ENCODE data around the gene TMEM132D.
"Not testable (repeated sequence)": the region's sequence is repeated elsewhere in the genome, so short reads cannot be mapped to it uniquely, and the experiment has no call there.

TMEM132D gene

DNA sequence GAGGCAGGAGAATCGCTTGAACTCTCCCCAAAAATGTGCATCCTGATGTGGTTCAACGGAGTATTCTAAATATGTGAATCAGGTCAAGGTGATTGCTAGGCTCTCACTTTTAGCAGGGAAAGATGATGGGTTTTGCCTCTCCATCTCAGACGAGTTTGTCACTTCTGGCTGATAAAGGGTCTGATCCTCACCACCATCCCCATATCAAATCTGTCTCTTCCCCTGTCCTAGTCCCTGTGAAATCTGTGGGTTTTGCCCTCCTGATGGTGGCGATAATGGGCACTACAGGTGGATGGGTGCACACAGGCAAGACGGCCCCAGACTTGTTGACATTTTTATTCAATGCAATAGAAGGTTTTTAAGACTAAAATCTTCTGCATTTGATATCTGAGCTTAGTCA is 665.9 kb downstream of the TMEM132D start:
- DNase-seq (ENCODE audit: low read depth): no peak

- DNase-seq (ENCODE audit: low read depth): no peak
These were observed 669.6 kb downstream of the TMEM132D start for GRCh38 chr12:129234209-129234608.

- no peak for DNase-seq (ENCODE audit: low read depth)
These were observed 672.3 kb downstream of the TMEM132D start for GRCh38 chr12:129231491-129231890.

DNA sequence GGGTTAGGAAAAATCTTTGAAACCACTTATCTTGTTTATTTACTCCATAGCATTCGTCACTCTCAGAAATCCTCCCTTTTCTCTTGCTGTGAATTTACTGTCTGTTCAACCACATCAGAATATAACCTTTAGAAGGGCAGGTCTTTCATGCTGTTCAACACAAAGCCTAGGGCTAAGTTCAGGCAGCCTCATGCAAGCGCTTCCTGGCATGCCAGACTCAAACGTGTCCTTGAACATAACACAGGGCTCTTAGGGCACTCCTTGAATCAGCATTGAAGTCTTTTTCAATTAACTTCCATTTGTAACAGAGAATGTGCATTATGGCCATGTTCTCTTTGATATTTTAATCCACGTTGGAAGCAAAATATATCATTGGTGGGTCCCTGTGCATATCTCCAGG is 672.8 kb downstream of the TMEM132D start:
- DNase-seq (ENCODE audit: low read depth): no peak

DNA sequence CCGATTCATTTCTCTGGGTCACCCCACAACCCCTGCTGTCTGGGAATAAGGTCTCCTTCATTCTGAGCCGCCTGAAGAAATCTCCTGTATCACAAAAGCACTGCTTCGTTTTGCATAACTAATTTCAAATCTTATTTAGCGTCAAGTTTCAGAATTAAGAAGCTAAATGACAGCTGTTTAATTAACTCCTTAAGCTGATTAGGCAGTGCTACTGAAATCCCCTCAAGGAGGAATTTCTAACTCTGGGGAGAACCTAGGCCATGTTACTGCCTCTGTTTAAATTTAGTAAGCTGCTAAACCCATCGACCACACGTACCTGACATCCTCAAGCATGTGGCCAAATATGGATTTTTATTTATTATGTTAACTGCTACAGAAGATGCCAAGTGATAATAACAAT is 677.0 kb downstream of the TMEM132D start:
- DNase-seq (ENCODE audit: low read depth): no peak

- no peak for DNase-seq (ENCODE audit: low read depth)
These were observed 677.8 kb downstream of the TMEM132D start for GRCh38 chr12:129226005-129226404.

DNA sequence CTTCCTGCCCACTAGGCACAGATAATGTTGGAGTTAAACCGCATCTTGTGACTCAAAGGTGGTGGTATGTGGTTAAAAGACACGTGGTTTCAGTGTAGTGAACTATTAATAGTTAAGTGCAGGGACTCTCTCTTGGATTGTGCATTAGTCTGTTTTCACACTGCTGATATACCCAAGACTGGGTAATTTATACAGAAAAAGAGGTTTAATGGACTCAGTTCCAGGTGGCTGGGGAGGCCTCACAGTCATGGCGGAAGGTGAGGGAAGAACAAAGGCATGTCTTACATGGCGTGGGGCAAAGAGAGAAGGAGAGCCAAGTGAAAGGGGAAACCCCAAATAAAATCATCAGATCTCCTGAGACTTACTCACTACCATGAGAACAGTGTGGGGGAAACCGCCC is 688.3 kb downstream of the TMEM132D start:
- DNase-seq (ENCODE audit: low read depth): no peak

GRCh38 chr12:129213551-129213950 is 690.3 kb downstream of the TMEM132D start:
- DNase-seq (ENCODE audit: low read depth): no peak

DNA sequence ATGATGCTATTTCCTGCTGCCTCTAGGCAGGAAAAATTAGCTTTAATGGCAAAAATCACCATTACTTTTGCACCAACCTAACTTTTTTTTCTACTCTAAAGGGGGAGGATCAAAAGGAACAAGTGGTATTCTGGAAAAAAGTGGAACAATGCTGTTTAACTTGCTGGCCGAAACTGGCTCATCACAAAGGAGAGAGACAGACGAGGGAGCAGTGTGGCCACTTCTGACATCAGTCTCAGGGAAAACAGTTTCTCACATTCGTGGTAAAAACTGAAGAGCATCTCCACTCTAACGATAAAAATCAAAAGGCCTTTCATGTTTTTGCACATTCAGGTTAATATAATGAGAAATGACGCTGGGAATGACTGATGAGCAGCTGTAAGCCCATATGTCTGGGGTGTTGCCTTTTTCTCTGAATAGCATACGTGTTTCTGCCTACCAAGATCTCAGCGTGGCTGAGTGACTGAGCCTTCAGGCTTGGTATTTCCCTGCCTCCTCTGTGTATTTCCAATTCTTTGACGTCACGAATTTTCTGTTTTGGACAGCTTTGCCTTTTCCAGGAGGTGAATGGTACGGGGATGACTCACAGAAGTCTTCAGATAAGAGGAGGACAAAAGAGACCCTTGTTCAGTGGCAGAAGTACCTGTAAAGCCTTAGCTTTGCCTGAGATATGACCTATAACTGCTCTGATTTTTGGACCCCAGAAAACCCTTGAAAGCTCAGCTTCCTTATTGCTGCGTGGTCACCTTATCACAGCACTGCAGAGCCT is 691.8 kb downstream of the TMEM132D start:
- DNase-seq (ENCODE audit: low read depth): no peak

- no peak for DNase-seq (ENCODE audit: low read depth)
These were observed 695.3 kb downstream of the TMEM132D start for GRCh38 chr12:129208566-129208965.

GRCh38 chr12:129207084-129207483 is 696.7 kb downstream of the TMEM132D start:
- DNase-seq (ENCODE audit: low read depth): no peak

- no peak for DNase-seq (ENCODE audit: low read depth)
These were observed 700.4 kb downstream of the TMEM132D start for GRCh38 chr12:129203456-129203855.

DNA sequence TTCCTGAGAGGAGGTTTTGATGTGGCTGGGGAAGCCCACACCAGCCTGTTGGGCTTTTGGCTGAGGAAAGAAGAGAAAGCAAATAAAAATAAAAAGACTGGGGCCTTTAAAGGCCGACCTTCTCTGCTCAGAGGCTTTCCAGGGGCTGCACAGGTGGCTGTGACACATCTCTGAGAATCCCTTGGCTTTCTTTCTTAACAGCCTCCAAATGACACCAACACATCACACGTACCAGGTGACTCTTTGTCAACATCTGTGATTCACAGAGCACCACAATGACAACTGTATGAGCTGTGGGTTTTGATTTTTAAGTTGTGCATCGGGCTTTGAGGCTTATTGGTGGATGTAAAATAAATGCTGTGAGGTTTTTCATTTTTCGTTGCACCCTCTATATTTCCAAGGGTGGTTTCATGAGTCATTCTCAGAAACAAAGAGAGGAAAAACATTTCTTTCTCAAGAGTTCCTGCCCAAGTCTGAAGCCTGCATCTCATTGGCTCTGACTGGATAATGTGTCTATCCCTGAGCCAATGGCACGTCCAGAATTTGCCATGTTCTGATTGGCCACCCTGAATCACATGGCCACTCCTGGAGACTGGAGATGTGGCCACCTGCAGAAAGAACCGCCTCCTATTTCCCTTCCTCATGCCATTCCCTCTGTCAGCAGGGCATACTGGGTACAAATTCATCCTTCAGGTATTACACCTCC is 701.6 kb downstream of the TMEM132D start:
- DNase-seq (ENCODE audit: low read depth): no peak

DNA sequence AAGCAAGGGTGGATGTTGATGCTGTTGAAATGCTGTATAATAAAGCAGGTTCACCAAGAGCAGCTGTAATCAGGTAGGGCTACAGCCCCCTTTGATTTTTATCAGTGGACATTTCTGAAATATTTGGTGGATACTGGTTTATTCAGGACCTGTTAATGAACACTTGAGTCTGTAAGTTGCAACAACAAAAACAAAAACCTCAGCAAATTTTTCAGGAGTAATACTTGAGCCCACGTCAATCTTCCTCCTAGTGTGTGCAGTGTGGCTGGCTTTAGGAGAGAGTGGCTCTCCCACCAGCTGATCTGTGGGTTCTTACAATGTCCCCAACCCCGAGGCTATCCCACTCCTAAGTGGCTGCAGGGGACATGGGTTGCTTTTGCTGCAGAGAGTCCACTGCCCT is 702.8 kb downstream of the TMEM132D start:
- no peak for DNase-seq (ENCODE audit: low read depth)

GRCh38 chr12:129200576-129200975 is 703.2 kb downstream of the TMEM132D start:
- DNase-seq (ENCODE audit: low read depth): no peak

DNA sequence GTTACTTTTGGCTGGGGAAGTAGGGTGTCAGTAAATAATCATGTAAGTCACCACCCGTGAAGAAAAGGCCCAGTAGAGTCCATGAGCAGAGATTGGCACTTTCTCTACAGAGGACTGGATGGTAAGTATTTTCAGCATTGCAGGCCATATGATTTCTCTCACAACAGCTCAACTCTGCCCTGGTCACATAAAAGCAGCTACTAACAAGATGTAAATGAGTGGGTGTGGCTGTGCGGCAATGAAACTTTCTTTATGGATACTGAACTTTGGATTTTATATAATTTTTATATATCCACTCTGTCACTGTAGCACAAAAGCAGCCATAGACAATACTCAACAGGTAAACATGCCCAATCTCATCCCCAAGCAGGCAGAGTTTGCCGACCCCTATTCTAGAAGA is 706.9 kb downstream of the TMEM132D start:
- DNase-seq (ENCODE audit: low read depth): no peak

GRCh38 chr12:129195081-129195480 is 708.7 kb downstream of the TMEM132D start:
- DNase-seq (ENCODE audit: low read depth): no peak

GRCh38 chr12:129193263-129193871 is 710.5 kb downstream of the TMEM132D start:
- DNase-seq (ENCODE audit: low read depth): no peak

DNA sequence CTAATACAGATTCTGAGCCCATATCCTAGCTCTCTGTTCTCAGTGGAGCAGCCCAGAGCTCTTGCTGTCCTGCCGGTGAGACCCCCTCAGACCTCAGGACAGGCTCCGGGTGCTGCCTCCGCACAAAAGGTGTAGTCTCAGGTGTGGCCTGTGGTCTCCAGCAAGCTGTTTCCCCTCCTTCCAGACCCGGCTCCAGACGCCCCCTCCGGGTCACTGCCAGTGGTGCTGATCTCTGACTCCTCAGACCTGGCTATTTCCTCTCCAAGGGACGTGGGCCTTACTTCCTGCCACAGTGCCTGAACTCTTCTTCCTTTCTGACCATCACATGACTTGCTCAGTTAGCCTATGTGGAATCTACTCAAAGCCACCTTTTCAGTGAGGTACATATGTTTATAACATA is 713.0 kb downstream of the TMEM132D start:
- no peak for DNase-seq (ENCODE audit: low read depth)

DNA sequence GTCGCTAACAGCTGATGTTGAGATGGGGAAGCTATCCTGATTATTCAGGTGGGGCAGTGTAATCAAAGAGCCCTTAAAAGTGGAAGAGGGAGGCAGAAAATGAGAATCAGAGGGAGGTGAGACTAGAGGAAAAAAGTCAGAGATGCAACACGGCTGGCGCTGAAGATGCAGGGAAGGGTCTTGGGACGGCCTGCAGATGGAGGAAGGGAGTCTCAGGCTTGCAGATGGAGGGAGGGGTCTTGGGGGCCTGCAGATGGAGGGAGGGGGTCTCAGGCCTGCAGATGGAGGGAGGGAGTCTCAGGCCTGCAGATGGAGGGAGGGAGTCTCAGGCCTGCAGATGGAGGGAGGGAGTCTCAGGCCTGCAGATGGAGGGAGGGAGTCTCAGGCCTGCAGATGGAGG is 713.9 kb downstream of the TMEM132D start:
- DNase-seq (ENCODE audit: low read depth): not testable (repeated sequence)

DNA sequence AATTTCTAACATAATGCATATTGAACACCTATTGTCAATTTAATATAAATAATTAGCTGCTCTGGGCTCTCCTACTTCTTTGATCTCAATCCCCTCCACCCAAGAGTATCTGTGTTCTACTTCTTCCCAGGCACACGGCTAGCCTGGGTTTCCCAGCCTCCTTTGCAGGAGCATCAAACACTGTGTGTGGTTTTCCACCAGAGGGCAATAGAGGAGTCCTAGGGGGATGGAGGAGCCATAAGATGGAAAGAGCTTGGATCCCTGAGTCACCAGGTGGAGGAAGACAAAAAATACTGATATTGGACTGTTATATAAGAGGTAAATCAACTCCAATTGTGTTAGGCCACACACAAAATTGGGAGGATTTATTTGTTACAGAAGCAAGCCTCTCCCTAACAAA is 716.9 kb downstream of the TMEM132D start:
- DNase-seq (ENCODE audit: low read depth): no peak

DNA sequence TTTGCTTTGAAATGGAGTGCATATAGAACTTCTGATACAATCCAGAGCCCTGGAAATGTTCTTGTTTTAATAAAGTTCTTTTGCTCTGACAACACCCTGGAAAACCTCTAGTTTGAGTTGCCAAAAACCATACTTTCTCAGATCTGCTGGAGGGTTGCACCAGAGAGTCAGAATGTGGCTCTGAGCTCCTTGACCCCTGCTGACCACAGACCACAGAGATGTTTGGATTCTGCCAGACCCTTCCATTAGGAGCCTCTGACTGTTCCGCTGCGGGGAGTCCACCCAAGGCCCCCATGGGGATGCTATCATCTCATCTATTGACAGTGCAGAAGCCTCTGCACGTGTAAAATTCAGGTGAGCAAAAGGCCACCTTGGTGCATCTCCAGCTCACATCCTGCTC is 718.0 kb downstream of the TMEM132D start:
- DNase-seq (ENCODE audit: low read depth): no peak
